ENCODE data around the gene IL4R.

DNA sequence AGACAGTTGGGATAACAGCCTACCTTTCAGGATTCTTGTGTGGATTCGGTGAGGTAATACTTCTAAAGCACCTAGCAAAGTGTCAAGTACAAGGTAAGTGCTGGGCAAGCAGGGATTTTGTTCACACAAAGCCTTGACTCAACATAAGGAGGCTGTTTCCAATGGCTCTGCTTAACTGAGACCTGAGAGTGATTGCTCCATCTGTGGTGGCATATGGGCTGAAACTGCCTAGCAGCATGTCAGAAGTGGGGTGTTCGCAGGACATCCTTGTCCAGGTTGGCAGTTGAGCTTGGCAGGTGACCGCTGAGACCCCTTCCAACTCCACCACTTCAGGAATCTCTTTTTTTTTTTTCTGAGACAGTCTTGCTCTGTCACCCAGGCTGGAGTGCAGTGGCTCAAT lies 19.8 kb downstream of the IL4R start:
- TF ChIP-seq, protein P1, sequence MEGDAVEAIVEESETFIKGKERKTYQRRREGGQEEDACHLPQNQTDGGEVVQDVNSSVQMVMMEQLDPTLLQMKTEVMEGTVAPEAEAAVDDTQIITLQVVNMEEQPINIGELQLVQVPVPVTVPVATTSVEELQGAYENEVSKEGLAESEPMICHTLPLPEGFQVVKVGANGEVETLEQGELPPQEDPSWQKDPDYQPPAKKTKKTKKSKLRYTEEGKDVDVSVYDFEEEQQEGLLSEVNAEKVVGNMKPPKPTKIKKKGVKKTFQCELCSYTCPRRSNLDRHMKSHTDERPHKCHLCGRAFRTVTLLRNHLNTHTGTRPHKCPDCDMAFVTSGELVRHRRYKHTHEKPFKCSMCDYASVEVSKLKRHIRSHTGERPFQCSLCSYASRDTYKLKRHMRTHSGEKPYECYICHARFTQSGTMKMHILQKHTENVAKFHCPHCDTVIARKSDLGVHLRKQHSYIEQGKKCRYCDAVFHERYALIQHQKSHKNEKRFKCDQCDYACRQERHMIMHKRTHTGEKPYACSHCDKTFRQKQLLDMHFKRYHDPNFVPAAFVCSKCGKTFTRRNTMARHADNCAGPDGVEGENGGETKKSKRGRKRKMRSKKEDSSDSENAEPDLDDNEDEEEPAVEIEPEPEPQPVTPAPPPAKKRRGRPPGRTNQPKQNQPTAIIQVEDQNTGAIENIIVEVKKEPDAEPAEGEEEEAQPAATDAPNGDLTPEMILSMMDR (CRISPR knock-in tag; IDR thresholded peaks at IDR 0.05): no peak
- TF ChIP-seq RAD21 (CRISPR knock-in tag; IDR thresholded peaks at IDR 0.05) (no peak), RBM39 (IDR thresholded peaks at IDR 0.05; ENCODE audit: low read depth, low read length, poor library complexity, severe bottlenecking) (no peak), KDM4B (CRISPR knock-in tag; IDR thresholded peaks at IDR 0.05) (no peak), EZH2 (conservative IDR thresholded peaks at IDR 0.05; ENCODE audit: low read depth, low read length) (no peak), PCBP2 (optimal IDR thresholded peaks at IDR 0.05; ENCODE audit: low read depth, low read length, poor library complexity, severe bottlenecking) (no peak)
- TF ChIP-seq, protein P2, sequence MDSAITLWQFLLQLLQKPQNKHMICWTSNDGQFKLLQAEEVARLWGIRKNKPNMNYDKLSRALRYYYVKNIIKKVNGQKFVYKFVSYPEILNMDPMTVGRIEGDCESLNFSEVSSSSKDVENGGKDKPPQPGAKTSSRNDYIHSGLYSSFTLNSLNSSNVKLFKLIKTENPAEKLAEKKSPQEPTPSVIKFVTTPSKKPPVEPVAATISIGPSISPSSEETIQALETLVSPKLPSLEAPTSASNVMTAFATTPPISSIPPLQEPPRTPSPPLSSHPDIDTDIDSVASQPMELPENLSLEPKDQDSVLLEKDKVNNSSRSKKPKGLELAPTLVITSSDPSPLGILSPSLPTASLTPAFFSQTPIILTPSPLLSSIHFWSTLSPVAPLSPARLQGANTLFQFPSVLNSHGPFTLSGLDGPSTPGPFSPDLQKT (CRISPR knock-in tag; IDR thresholded peaks at IDR 0.05; ENCODE audit: borderline replicate concordance): no peak
- TF ChIP-seq, protein P3, sequence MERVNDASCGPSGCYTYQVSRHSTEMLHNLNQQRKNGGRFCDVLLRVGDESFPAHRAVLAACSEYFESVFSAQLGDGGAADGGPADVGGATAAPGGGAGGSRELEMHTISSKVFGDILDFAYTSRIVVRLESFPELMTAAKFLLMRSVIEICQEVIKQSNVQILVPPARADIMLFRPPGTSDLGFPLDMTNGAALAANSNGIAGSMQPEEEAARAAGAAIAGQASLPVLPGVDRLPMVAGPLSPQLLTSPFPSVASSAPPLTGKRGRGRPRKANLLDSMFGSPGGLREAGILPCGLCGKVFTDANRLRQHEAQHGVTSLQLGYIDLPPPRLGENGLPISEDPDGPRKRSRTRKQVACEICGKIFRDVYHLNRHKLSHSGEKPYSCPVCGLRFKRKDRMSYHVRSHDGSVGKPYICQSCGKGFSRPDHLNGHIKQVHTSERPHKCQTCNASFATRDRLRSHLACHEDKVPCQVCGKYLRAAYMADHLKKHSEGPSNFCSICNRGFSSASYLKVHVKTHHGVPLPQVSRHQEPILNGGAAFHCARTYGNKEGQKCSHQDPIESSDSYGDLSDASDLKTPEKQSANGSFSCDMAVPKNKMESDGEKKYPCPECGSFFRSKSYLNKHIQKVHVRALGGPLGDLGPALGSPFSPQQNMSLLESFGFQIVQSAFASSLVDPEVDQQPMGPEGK (CRISPR knock-in tag; IDR thresholded peaks at IDR 0.05): no peak
- TF ChIP-seq, protein P4, sequence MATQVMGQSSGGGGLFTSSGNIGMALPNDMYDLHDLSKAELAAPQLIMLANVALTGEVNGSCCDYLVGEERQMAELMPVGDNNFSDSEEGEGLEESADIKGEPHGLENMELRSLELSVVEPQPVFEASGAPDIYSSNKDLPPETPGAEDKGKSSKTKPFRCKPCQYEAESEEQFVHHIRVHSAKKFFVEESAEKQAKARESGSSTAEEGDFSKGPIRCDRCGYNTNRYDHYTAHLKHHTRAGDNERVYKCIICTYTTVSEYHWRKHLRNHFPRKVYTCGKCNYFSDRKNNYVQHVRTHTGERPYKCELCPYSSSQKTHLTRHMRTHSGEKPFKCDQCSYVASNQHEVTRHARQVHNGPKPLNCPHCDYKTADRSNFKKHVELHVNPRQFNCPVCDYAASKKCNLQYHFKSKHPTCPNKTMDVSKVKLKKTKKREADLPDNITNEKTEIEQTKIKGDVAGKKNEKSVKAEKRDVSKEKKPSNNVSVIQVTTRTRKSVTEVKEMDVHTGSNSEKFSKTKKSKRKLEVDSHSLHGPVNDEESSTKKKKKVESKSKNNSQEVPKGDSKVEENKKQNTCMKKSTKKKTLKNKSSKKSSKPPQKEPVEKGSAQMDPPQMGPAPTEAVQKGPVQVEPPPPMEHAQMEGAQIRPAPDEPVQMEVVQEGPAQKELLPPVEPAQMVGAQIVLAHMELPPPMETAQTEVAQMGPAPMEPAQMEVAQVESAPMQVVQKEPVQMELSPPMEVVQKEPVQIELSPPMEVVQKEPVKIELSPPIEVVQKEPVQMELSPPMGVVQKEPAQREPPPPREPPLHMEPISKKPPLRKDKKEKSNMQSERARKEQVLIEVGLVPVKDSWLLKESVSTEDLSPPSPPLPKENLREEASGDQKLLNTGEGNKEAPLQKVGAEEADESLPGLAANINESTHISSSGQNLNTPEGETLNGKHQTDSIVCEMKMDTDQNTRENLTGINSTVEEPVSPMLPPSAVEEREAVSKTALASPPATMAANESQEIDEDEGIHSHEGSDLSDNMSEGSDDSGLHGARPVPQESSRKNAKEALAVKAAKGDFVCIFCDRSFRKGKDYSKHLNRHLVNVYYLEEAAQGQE (IDR thresholded peaks at IDR 0.05; ENCODE audit: borderline replicate concordance in 1 of 2, low read depth in 1 of 2, low read length in 2 of 2): no peak
- TF ChIP-seq, protein P5, sequence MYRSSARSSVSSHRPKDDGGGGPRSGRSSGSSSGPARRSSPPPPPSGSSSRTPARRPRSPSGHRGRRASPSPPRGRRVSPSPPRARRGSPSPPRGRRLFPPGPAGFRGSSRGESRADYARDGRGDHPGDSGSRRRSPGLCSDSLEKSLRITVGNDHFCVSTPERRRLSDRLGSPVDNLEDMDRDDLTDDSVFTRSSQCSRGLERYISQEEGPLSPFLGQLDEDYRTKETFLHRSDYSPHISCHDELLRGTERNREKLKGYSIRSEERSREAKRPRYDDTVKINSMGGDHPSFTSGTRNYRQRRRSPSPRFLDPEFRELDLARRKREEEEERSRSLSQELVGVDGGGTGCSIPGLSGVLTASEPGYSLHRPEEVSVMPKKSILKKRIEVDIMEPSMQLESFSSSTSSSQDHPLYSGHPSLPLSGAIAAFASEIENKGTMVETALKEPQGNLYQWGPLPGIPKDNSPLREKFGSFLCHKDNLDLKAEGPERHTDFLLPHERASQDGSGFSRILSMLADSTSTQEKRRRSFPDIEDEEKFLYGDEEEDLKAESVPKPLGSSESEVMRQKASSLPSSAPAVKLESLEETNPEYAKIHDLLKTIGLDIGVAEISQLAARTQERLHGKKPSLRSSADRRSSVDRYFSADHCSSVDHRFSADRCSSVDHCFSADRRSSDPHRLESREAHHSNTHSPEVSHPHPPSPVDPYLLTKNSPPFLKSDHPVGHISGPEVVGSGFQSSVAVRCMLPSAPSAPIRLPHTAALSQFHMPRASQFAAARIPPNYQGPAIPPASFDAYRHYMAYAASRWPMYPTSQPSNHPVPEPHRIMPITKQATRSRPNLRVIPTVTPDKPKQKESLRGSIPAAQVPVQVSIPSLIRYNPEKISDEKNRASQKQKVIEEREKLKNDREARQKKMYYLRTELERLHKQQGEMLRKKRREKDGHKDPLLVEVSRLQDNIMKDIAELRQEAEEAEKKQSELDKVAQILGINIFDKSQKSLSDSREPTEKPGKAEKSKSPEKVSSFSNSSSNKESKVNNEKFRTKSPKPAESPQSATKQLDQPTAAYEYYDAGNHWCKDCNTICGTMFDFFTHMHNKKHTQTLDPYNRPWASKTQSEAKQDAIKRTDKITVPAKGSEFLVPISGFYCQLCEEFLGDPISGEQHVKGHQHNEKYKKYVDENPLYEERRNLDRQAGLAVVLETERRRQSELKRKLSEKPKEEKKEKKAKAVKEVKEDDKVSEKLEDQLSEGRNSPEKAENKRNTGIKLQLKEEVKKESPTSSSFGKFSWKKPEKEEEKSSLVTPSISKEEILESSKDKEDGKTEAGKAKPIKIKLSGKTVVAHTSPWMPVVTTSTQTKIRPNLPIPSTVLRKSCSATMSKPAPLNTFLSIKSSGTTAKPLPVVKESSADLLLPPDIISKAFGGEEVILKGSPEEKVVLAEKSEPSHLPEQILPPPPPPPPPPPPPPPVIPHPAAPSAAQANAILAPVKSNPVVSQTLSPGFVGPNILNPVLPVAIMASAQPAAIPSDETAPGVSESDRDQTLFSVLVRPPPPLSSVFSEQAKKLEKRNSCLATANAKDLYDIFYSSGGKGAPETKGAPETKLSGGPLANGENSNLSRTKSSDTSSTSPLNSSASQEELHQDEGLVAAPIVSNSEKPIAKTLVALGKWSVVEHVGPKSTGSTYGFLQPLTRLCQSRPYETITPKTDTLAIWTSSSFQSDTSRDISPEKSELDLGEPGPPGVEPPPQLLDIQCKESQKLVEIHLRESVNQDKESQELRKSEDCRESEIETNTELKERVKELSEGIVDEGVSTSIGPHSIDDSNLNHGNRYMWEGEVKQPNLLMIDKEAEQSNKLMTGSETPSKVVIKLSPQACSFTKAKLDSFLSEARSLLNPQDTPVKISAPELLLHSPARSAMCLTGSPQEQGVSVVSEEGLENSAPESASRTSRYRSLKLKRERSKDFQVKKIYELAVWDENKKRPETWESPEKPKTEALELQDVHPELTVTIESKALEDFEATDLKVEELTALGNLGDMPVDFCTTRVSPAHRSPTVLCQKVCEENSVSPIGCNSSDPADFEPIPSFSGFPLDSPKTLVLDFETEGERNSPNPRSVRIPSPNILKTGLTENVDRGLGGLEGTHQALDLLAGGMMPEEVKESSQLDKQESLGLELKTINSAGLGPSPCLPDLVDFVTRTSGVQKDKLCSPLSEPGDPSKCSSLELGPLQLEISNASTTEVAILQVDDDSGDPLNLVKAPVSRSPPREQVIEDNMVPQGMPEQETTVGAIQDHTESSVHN (CRISPR knock-in tag; IDR thresholded peaks at IDR 0.05): no peak

Measured in HepG2 (cell line).